GM23338 (cell line): ENCODE measurements around the gene RAB33B. TPM values are rescaled to one million over a fixed set of nuclear protein-coding genes. Genes with fewer than 3 reads are reported as not detected.
"Not testable (repeated sequence)": the region's sequence is repeated elsewhere in the genome, so short reads cannot be mapped to it uniquely, and the experiment has no call there.

Experiments
- ATAC-seq: fragments of 200-7000 bp; cut with Tn5 transposase; 3 replicates; pipeline ENCODE4 v1.9.1; 2020
- DNase-seq: peaks from one replicate; pipeline ENCODE4 v3.0.0-alpha.2; 2015; ENCODE audit warnings: low spot score
- H2AFZ ChIP-seq: fragments of 200-600 bp; sonication (generic); 2 replicates; pipeline ENCODE4 v1.8.0; 2016; ENCODE audit warnings: antibody characterized with exemption, mild to moderate bottlenecking, moderate library complexity
- H3F3A ChIP-seq: fragments of 200-600 bp; sonication (generic); replicated peaks from 2 replicates; pipeline ENCODE4 v1.8.0; 2017; ENCODE audit warnings: antibody characterized with exemption, mixed run types, low read depth
- H3K27ac ChIP-seq: fragments of 200-600 bp; sonication (generic); 2 replicates; pipeline ENCODE4 v1.6.1; 2016; ENCODE audit warnings: low read depth
- H3K27me3 ChIP-seq: fragments of 200-600 bp; sonication (generic); 2 replicates; pipeline ENCODE4 v1.8.0; 2016; ENCODE audit warnings: mild to moderate bottlenecking, mixed run types, moderate library complexity; ENCODE audit not compliant: insufficient read depth
- H3K36me3 ChIP-seq: fragments of 200-600 bp; sonication (generic); 2 replicates; pipeline ENCODE4 v1.8.0; 2016; ENCODE audit warnings: mild to moderate bottlenecking; ENCODE audit not compliant: insufficient read depth
- H3K4me1 ChIP-seq: fragments of 200-600 bp; sonication (generic); 2 replicates; pipeline ENCODE4 v1.8.0; 2016; ENCODE audit warnings: mild to moderate bottlenecking, moderate library complexity; ENCODE audit not compliant: insufficient read depth
- H3K4me2 ChIP-seq: fragments of 200-600 bp; sonication (generic); 2 replicates; pipeline ENCODE4 v1.7.1; 2017; ENCODE audit warnings: mixed run types
- H3K4me3 ChIP-seq: fragments of 200-600 bp; sonication (generic); 2 replicates; pipeline ENCODE4 v1.6.1; 2016; ENCODE audit warnings: mixed run types
- H3K79me2 ChIP-seq: fragments of 200-600 bp; sonication (generic); replicated peaks from 2 replicates; pipeline ENCODE4 v1.8.0; 2017; ENCODE audit warnings: mild to moderate bottlenecking; ENCODE audit not compliant: insufficient read depth
- H3K9me2 ChIP-seq: fragments of 200-600 bp; sonication (generic); 2 replicates; pipeline ENCODE4 v1.8.0; 2017; ENCODE audit not compliant: insufficient read depth
- H4K20me1 ChIP-seq: fragments of 200-600 bp; sonication (generic); replicated peaks from 2 replicates; pipeline ENCODE4 v1.8.0; 2017; ENCODE audit warnings: mild to moderate bottlenecking; ENCODE audit not compliant: insufficient read depth
- H3K27ac Mint-ChIP-seq: 2 replicates; pipeline ENCODE4 v1.8.0; 2020; ENCODE audit warnings: inconsistent platforms, mild to moderate bottlenecking, moderate library complexity, mixed read lengths
- H3K27me3 Mint-ChIP-seq: 3 replicates; pipeline ENCODE4 v1.8.0; 2022; ENCODE audit warnings: low read depth, mild to moderate bottlenecking, moderate library complexity, mixed read lengths, inconsistent platforms; ENCODE audit not compliant: insufficient read depth, poor library complexity
- H3K36me3 Mint-ChIP-seq: 3 replicates; pipeline ENCODE4 v1.8.0; 2021; ENCODE audit warnings: low read depth, mild to moderate bottlenecking, inconsistent platforms, moderate library complexity, mixed read lengths
- H3K4me1 Mint-ChIP-seq: 3 replicates; pipeline ENCODE4 v1.8.0; 2020; ENCODE audit warnings: mild to moderate bottlenecking, inconsistent platforms, mixed read lengths
- H3K4me3 Mint-ChIP-seq: 3 replicates; pipeline ENCODE4 v1.8.0; 2021; ENCODE audit warnings: moderate library complexity, mild to moderate bottlenecking, inconsistent platforms, mixed read lengths
- H3K9me3 Mint-ChIP-seq: 3 replicates; pipeline ENCODE4 v1.8.0; 2020; ENCODE audit warnings: moderate library complexity, mild to moderate bottlenecking, inconsistent platforms, mixed read lengths
- CTCF ChIP-seq, 2 experiments: fragments of 200-600 bp in 1 of 2; sonication (generic) in 1 of 2; conservative IDR thresholded peaks; 2 replicates each; pipeline versions ENCODE4 v1.5.1 to v1.6.1; 2016 to 2017; ENCODE audit warnings: antibody characterized with exemption in 2 of 2, low read depth in 2 of 2, mild to moderate bottlenecking in 2 of 2, moderate library complexity in 1 of 2
- ETS1 ChIP-seq: IDR thresholded peaks from 2 replicates; pipeline ENCODE4 v1.6.1; 2016; ENCODE audit warnings: antibody characterized with exemption
- EZH2 ChIP-seq: fragments of 200-600 bp; sonication (generic); IDR thresholded peaks from one replicate; pipeline ENCODE4 v1.8.0; 2017; ENCODE audit warnings: antibody characterized with exemption, mild to moderate bottlenecking, low read depth; ENCODE audit not compliant: unreplicated experiment
- EZH2phosphoT487 ChIP-seq: fragments of 200-600 bp; sonication (generic); IDR thresholded peaks from one replicate; pipeline ENCODE4 v1.8.1; 2018; ENCODE audit warnings: antibody characterized with exemption; ENCODE audit not compliant: unreplicated experiment
- JUNB ChIP-seq: IDR thresholded peaks from one replicate; pipeline ENCODE4 v1.6.1; 2016; ENCODE audit warnings: antibody characterized with exemption; ENCODE audit not compliant: unreplicated experiment
- NANOG ChIP-seq: IDR thresholded peaks from 2 replicates; pipeline ENCODE4 v1.6.1; 2016; ENCODE audit warnings: antibody characterized with exemption, borderline replicate concordance
- REST ChIP-seq: IDR thresholded peaks from one replicate; pipeline ENCODE4 v1.6.1; 2018; ENCODE audit warnings: antibody characterized with exemption; ENCODE audit not compliant: unreplicated experiment
- ZNF331 ChIP-seq: fragments of 250-450 bp; sonication (Bioruptor Pico); IDR thresholded peaks from 2 replicates; pipeline ENCODE4 v1.5.0; 2020; ENCODE audit warnings: low read depth, mild to moderate bottlenecking, moderate library complexity
- polyA plus RNA-seq: library from polyadenylated mRNA; unstranded; fragments of >200 nt; fragmentation: Nextera tagmentation; extraction: Ambion mirVana; gene quantifications from 2 replicates; pipeline ENCODE4 v1.2.1, GENCODE V29; 2016
- total RNA-seq: library from RNA; depleted of rRNA; stranded (reverse); fragments of >200 nt; shearing (Covaris generic); gene quantifications from 2 replicates; pipeline ENCODE4 v1.2.3, GENCODE V29; 2014

Gene RAB33B
- total and polyA plus RNA-seq, 2 experiments from 2014 or later, result 9.9 to 17.5 TPM

- no peak for TF ChIP-seq ZNF331 (CRISPR knock-in tag)
- no peak for TF ChIP-seq JUNB
- TF ChIP-seq EZH2phosphoT487, result no peak
- TF ChIP-seq NANOG, result no peak
- TF ChIP-seq REST, result no peak
- no peak for TF ChIP-seq ETS1
- TF ChIP-seq EZH2, result no peak
These were observed 43.6 kb upstream of the RAB33B start (continued) for GRCh38 chr4:139410312-139410711.

- H3K4me2 ChIP-seq, H3K4me3 ChIP-seq, H3K27ac ChIP-seq, H3F3A ChIP-seq, H3K27me3 Mint-ChIP-seq, H3K27ac Mint-ChIP-seq, H3K27me3 ChIP-seq, H3K4me3 Mint-ChIP-seq, H3K9me2 ChIP-seq, H4K20me1 ChIP-seq, H3K4me1 Mint-ChIP-seq, H2AFZ ChIP-seq, ATAC-seq, H3K4me1 ChIP-seq, H3K36me3 ChIP-seq, DNase-seq, H3K79me2 ChIP-seq: not testable (repeated sequence)
- H3K36me3 Mint-ChIP-seq, result peaks cover 22% of the 10 kb centered on the region
- H3K9me3 Mint-ChIP-seq, result peaks cover 20% of the 10 kb centered on the region
These were observed 39.2 kb upstream of the RAB33B start for GRCh38 chr4:139414671-139415210.

GRCh38 chr4:139416073-139416673 is 37.7 kb upstream of the RAB33B start:
- peak; percentile 66 for DNase-seq
- Mint-ChIP-seq H3K36me3 (peaks cover 31% of the 10 kb centered on the region), H3K9me3 (peaks cover 28% of the 10 kb centered on the region)

More at GRCh38 chr4:139416073-139416673, 37.7 kb upstream of the RAB33B start:
- no peak for TF ChIP-seq JUNB
- peak; percentile 68 to 80 for TF ChIP-seq CTCF (conservative IDR thresholded peaks at IDR 0.05; ENCODE audit: low read depth in 2 of 2)
- no peak for TF ChIP-seq EZH2
- H3K36me3 ChIP-seq, result peaks cover 6% of the 10 kb centered on the region; the same call in 1 of the 2 replicates
- no peak overlapping the region for H3K27ac ChIP-seq
- Mint-ChIP-seq H3K27ac (no peak overlapping the region), H3K4me3 (no peak overlapping the region), H3K4me1 (no peaks in the 10 kb centered on the region), H3K27me3 (no peaks in the 10 kb centered on the region)
- no peak overlapping the region for H3K4me3 ChIP-seq
- ATAC-seq, result no peak
- no peaks in the 10 kb centered on the region for H4K20me1 ChIP-seq
- H3K4me1 ChIP-seq, result no peaks in the 10 kb centered on the region
- H2AFZ ChIP-seq, result no peak overlapping the region
- H3K27me3 ChIP-seq, result no peaks in the 10 kb centered on the region
- H3F3A ChIP-seq, result no peaks in the 10 kb centered on the region
- no peak overlapping the region for H3K4me2 ChIP-seq
- no peaks in the 10 kb centered on the region for H3K79me2 ChIP-seq
- H3K9me2 ChIP-seq, result no peaks in the 10 kb centered on the region
